Glutamatergic neuron (in vitro differentiated cells): ENCODE results near the gene TEX22. TPM values are rescaled to one million over a fixed set of nuclear protein-coding genes. Genes with fewer than 3 reads are reported as not detected.
A peak's percentile ranks its signal among the peaks of the same experiment; 100 is the strongest.

Source experiments
- DNase-seq: peaks from one replicate; pipeline ENCODE4 v3.0.0; 2022
- H3K27ac Mint-ChIP-seq: one replicate; pipeline ENCODE4 v1.8.0; 2020; ENCODE audit warnings: mild to moderate bottlenecking, mixed read lengths, inconsistent platforms; ENCODE audit not compliant: unreplicated experiment
- H3K27me3 Mint-ChIP-seq: one replicate; pipeline ENCODE4 v1.8.0; 2020; ENCODE audit warnings: mild to moderate bottlenecking, moderate library complexity, mixed read lengths, inconsistent platforms; ENCODE audit not compliant: unreplicated experiment
- H3K36me3 Mint-ChIP-seq: one replicate; pipeline ENCODE4 v1.8.0; 2020; ENCODE audit warnings: mild to moderate bottlenecking, mixed read lengths, inconsistent platforms; ENCODE audit not compliant: unreplicated experiment
- H3K4me1 Mint-ChIP-seq: one replicate; pipeline ENCODE4 v1.8.0; 2020; ENCODE audit warnings: mild to moderate bottlenecking, low read depth, mixed read lengths, inconsistent platforms; ENCODE audit not compliant: unreplicated experiment
- H3K4me3 Mint-ChIP-seq: one replicate; pipeline ENCODE4 v1.8.0; 2020; ENCODE audit warnings: mild to moderate bottlenecking, mixed read lengths, inconsistent platforms; ENCODE audit not compliant: unreplicated experiment
- H3K9me3 Mint-ChIP-seq: one replicate; pipeline ENCODE4 v1.8.0; 2020; ENCODE audit warnings: mild to moderate bottlenecking, moderate library complexity, mixed read lengths, inconsistent platforms; ENCODE audit not compliant: unreplicated experiment
- total RNA-seq: library from RNA; stranded (reverse); fragmentation: NEBNext Ultra II Directional; extraction: Animal tissue kit (Norgen Biotek cat#: 25700); gene quantifications from one replicate; pipeline ENCODE4 v1.2.1, GENCODE V29; 2021; ENCODE audit not compliant: unreplicated experiment
- TF ChIP-seq, protein P1 (sequence below): fragments of 200-600 bp; sonication (generic); IDR thresholded peaks from one replicate; pipeline ENCODE4 v1.5.0; 2021; ENCODE audit not compliant: partially characterized antibody, unreplicated experiment

TEX22 gene
- total RNA-seq, 1 donor from 2014 or later = 2.7 TPM

DNA sequence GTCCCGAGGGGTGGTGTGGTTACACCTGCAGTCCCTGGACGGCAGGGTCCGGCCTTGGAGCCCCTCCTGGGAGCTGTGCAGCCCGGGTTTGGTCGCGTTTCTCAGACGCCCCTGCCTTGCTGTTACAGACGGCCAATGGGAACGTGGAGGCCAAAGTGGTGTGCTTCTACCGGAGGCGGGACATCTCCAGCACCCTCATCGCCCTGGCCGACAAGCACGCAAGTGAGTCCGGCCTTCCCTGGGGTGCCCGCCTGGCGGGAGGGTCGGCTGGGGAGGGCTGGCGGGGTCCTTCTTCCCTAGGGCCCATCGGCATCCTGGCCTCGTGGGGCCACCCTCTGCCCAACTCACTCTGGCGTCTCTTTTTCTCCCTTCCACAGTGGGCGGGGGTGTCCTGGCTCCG is 47.0 kb downstream of the TEX22 start:
- Mint-ChIP-seq H3K4me3 (no peak overlapping the region), H3K27me3 (peaks cover 13% of the 10 kb centered on the region), H3K27ac (no peak overlapping the region), H3K9me3 (peaks cover 8% of the 10 kb centered on the region), H3K36me3 (no peaks in the 10 kb centered on the region), H3K4me1 (peaks cover 3% of the 10 kb centered on the region)
- peak; percentile 19 for DNase-seq
- TF ChIP-seq, protein P1, sequence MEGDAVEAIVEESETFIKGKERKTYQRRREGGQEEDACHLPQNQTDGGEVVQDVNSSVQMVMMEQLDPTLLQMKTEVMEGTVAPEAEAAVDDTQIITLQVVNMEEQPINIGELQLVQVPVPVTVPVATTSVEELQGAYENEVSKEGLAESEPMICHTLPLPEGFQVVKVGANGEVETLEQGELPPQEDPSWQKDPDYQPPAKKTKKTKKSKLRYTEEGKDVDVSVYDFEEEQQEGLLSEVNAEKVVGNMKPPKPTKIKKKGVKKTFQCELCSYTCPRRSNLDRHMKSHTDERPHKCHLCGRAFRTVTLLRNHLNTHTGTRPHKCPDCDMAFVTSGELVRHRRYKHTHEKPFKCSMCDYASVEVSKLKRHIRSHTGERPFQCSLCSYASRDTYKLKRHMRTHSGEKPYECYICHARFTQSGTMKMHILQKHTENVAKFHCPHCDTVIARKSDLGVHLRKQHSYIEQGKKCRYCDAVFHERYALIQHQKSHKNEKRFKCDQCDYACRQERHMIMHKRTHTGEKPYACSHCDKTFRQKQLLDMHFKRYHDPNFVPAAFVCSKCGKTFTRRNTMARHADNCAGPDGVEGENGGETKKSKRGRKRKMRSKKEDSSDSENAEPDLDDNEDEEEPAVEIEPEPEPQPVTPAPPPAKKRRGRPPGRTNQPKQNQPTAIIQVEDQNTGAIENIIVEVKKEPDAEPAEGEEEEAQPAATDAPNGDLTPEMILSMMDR = no peak

DNA sequence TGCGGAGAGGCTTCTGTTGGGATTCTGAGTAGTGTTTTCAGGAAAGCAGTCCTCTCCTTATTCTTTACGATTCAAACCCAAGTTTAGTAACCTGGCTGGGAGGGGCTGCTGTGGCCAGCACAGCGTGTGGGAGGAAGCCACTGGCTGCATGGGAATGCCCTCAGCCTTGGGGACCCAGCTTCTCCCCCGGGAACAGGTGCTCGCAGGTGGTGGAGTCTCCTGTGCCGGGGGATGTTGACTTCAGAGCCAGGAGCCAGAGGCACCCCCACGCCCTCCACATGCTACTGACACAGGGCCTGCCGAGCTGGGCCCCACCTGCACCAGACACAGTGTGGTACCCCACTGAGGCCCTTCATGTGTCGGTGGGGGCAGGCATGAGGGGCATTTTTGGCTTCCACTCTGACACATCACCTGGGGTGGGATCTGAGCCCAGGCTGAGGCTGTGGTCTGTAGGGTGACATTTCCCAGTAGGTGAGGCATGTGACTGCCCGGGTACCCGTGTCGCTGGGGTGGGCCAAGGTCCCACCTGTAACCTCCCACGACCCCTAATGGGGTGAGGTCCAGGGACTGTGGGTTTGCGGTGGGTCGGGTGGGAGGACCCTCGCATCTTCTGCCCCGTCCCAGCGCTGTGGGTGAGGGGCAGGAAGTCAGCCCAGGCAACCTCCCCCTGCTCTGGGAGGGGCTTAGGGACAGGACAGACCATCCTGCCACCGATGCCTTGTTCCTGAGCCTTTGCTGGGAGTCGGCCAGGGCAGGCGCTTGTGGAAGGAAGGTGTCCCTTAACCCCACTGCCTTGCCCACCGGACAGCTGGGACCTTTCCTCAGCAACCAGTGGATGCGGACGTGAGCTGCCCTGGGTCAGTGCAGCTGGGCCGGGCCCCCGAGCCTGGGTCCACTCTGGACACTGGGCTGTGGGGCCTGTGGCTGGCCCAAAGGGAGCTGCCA is 47.8 kb downstream of the TEX22 start:
- Mint-ChIP-seq H3K36me3 (no peaks in the 10 kb centered on the region), H3K4me3 (no peak overlapping the region), H3K4me1 (peaks cover 3% of the 10 kb centered on the region), H3K9me3 (peaks cover 8% of the 10 kb centered on the region), H3K27ac (no peak overlapping the region), H3K27me3 (peaks cover 13% of the 10 kb centered on the region)
- peak; percentile 11 for DNase-seq
- TF ChIP-seq, protein P1 = no peak

DNA sequence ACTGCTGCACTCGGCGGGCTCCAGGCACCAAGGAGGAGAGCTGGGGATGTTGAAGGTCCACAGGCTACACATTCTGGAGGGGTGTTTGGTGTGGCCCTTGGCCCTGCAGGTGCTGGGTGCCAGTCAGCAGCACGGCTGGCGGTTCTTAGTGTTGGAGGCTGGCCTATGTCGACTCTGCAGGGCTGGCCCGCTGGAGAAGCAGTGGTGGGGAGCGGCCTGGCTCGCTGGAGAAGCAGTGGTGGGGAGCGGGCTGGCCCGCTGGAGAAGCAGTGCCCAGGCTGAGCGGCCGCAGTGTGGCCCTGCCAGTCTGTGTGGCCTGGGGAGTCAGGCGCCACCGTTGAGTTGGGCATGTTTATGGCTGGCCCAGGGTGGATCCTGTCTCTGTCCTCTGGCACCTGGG is 48.6 kb downstream of the TEX22 start:
- no peak for DNase-seq
- no peaks in the 10 kb centered on the region for H3K36me3 Mint-ChIP-seq
- H3K4me3 Mint-ChIP-seq = no peak overlapping the region
- no peak overlapping the region for H3K27ac Mint-ChIP-seq
- H3K4me1 Mint-ChIP-seq = peaks cover 3% of the 10 kb centered on the region
- H3K27me3 Mint-ChIP-seq = peaks cover 10% of the 10 kb centered on the region
- TF ChIP-seq, protein P1 = no peak
- H3K9me3 Mint-ChIP-seq = peaks cover 5% of the 10 kb centered on the region

DNA sequence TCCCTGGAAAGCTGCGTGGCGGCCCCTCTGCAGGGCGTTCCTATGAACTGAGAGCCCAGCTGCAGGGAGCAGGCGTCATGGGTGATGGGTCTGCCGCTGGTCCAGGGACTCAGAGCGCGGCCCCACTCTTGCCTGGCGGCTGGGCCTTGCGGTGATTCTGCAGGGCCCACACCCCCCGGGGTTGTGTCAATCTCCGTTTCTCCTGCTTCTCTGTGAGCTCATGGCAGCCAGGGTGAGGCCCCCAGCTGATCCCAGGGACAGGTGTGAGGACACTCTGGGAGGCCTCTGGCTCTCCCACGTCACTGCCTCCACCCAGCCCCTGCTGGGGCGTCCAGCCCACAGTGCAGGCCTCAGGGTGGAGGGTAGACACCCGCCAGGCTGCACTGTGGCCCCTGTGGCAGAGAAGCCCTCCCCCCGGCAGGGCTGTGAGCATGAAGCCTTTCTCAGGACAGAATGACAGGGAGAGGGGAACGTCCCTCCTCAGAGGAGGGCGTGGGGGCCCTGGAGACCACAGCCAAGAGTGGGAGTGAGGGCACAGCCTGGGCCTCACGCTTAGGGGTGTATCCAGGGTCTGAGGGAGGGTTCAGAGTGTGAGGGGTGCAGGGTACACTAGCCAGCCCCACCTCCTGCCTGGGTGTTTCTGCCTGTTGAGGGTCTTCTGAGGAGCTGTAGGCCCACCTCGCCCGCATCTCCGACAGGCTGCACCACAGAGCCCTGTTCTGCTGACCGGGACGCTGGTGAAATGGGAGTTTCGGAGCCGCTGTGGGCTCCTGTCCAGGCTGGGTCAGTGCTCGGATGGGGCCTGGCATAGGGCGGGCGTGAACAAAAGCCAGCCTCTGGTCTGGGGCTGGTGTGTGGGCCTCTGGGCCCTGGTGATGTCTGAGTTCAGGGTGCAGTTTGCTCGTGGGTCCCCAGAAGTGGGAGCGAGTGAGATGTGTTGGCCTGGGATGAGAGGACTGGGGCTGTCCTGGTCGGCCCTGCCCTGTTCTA is 49.6 kb downstream of the TEX22 start:
- H3K4me1 Mint-ChIP-seq = peaks cover 3% of the 10 kb centered on the region
- H3K27me3 Mint-ChIP-seq = peaks cover 10% of the 10 kb centered on the region
- H3K4me3 Mint-ChIP-seq = no peak overlapping the region
- no peaks in the 10 kb centered on the region for H3K36me3 Mint-ChIP-seq
- H3K9me3 Mint-ChIP-seq = peaks cover 6% of the 10 kb centered on the region
- no peak overlapping the region for H3K27ac Mint-ChIP-seq
- TF ChIP-seq, protein P1 = no peak
- DNase-seq = peak; percentile 24
